ENCODE results near the gene PCNX4.
A peak's percentile ranks its signal among the peaks of the same experiment; 100 is the strongest.

Gene PCNX4

GRCh38 chr14:60174352-60175254, 82.9 kb downstream of the PCNX4 start:
- DNase-seq (ENCODE audit: low read depth): no peak

GRCh38 chr14:60175255-60175902, 83.7 kb downstream of the PCNX4 start:
- DNase-seq (ENCODE audit: low read depth): no peak

- DNase-seq (ENCODE audit: low read depth): no peak
These were observed 86.4 kb downstream of the PCNX4 start for GRCh38 chr14:60178164-60178563.

- DNase-seq (ENCODE audit: low read depth): no peak
These were observed 87.1 kb downstream of the PCNX4 start for GRCh38 chr14:60178820-60179219.

DNA sequence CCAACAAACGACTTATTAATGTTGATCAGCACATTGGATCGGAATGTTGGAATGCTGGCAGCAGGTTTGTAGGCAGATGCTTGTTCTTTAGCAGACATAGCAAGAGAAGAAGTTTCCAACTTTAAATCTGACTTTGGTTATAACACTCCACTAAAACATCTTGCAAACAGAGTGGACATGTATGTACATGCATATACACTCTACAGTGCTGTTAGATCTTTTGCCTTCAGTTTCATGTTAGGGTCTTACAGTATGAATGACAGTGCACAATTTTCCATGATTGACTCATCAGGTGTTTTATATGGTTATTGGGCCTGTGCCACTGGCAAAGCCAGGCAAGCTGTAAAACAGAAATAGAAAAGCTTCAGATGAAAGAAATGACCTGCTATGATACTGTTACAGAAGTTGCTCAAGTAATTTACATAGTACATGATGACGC, 87.7 kb downstream of the PCNX4 start:
- no peak for DNase-seq (ENCODE audit: low read depth)

DNA sequence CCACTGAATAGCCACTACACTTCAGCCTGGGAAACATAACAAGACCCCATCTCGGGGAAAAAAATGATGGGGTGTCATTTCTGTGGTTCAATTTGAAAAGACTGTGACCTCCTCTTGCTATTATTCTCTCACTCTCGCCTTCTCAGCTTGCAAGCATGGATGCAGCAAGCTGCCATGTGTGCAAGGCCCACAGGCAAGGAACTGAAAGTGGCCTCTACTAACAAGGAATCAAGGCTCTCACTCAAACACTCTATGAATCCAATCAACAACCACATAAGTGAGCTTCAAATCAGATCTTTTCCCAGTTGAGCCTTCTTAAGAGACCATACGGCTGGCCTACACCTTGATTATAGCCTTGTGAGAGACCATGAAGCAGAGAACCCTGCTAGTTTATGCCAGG, 91.4 kb downstream of the PCNX4 start:
- no peak for DNase-seq (ENCODE audit: low read depth)

GRCh38 chr14:60183741-60184140, 92.0 kb downstream of the PCNX4 start:
- peak; percentile 48 for DNase-seq (ENCODE audit: low read depth)

GRCh38 chr14:60184146-60184904, 92.6 kb downstream of the PCNX4 start:
- peak; percentile 69 for DNase-seq (ENCODE audit: low read depth)

- no peak for DNase-seq (ENCODE audit: low read depth)
These were observed 93.3 kb downstream of the PCNX4 start for GRCh38 chr14:60184905-60185555.

GRCh38 chr14:60188115-60188514, 96.4 kb downstream of the PCNX4 start:
- DNase-seq (ENCODE audit: low read depth): no peak

GRCh38 chr14:60188696-60189095, 97.0 kb downstream of the PCNX4 start:
- no peak for DNase-seq (ENCODE audit: low read depth)

- DNase-seq (ENCODE audit: low read depth): no peak
These were observed 98.5 kb downstream of the PCNX4 start for GRCh38 chr14:60189923-60190840.

DNA sequence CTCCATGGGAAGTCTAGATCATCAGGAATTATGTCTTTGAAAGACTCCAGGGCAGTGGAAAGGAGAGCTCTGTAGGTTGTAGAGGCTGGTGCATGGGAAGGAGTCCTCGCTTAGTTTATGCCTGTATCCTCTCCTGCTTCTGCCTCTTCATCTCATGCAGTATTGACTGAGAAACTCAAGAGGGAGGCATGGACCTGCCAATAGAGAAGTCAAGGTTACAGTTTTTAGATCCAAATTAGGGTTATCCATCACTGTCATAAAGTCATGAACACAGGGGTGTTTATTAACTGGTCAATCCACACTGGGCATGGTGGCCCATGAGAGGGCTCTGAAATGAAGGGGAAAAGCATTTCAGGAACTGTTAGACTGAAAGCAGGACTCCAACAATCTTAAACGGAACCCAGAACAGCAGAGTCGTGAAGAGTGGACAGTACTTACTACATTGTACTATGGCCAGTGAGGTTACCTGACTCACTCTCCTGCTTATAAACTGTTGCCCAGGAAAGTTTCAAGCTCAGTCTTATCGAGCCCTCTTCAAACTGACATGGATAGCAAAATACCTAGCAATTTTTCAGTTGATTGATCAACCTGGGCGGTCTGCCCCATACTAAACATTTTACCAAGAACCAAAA, 103.6 kb downstream of the PCNX4 start:
- DNase-seq (ENCODE audit: low read depth): no peak

DNA sequence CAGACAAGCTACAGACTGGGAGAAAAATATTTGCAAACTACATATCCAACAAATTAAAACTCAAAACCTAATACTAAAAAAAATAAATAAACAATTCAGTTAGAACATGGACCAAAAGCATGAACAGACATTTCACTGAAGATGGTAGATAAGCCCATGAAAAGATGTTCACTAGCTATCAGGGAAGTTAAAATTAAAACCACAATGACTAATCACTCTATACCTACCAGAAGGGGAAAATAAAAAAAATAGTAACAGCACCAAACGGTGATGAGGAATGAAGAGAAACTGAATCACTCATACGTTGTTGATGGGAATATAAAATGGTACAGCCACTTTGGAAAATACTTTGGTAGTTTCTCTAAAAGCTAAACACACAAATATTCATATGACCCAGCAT, 104.6 kb downstream of the PCNX4 start:
- DNase-seq (ENCODE audit: low read depth): no peak

GRCh38 chr14:60197629-60198303, 106.0 kb downstream of the PCNX4 start:
- DNase-seq (ENCODE audit: low read depth): no peak

- DNase-seq (ENCODE audit: low read depth): no peak
These were observed 107.6 kb downstream of the PCNX4 start for GRCh38 chr14:60199321-60199720.

DNA sequence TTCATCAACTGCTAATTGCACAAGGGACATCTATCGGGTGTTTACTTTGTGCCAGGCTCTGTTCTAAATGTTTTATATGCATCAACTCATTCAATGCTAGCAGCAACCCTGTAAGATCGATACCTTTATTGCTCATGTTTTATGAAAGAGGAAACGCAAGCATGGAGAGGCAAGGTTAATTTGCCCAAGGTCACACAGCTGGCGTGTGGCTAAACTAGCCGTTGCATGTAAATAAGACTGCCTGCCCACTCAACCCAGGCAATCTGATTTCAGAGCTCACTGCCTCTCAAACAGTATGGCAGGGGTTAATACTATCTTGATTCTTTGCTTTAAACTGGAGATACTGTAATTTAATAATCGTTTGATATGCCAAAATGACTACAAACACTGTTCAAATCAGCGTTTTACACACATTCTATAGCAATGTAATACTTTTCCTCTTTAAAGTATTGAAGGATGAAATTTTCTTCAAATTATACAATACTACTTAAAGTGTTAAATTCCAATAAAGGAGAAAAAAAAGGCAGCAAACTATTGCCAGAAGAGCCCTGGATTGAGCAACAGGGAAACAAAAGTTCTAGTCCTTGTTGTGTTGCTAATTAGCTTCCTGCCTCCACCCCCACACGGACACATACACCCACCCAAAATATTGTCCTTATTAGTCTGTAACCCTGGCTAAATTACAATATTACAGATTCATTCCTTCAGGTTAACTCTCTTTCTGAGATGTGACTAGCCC, 112.5 kb downstream of the PCNX4 start:
- no peak for DNase-seq (ENCODE audit: low read depth)

GRCh38 chr14:60204843-60205774, 113.4 kb downstream of the PCNX4 start:
- DNase-seq (ENCODE audit: low read depth): no peak
